Inflammatory macrophage treated with lipopolysaccharide for 1 hour (primary cell): ENCODE results near the gene UBAP1L.
A peak's percentile ranks its signal among the peaks of the same experiment; 100 is the strongest.
"Not testable (repeated sequence)": the region's sequence is repeated elsewhere in the genome, so short reads cannot be mapped to it uniquely, and the experiment has no call there.

ENCODE experiments used
- DNase-seq, 2 donors: peaks; one replicate each; pipeline ENCODE4 v3.0.0-alpha.2; 2020 to 2022

The UBAP1L gene

GRCh38 chr15:65082303-65082953 lies 32.6 kb downstream of the UBAP1L start:
- peak; percentile 18 to 56 for DNase-seq

GRCh38 chr15:65081758-65082157 lies 33.2 kb downstream of the UBAP1L start:
- peak; percentile 9 to 75 for DNase-seq

GRCh38 chr15:65081270-65081669 lies 33.7 kb downstream of the UBAP1L start:
- DNase-seq, result no peak

- DNase-seq, result no peak
These were observed 35.4 kb downstream of the UBAP1L start for GRCh38 chr15:65079580-65079979.

- peak; percentile 33 to 40 for DNase-seq
These were observed 37.0 kb downstream of the UBAP1L start for GRCh38 chr15:65077981-65078352.

- no peak for DNase-seq
These were observed 37.6 kb downstream of the UBAP1L start for GRCh38 chr15:65077291-65077980.

GRCh38 chr15:65076486-65077290 lies 38.3 kb downstream of the UBAP1L start, which contains the start of gene KBTBD13:
KBTBD13 (plus strand) TSS chr15:65076746; CDS start chr15:65076816, 70 bp downstream.
- DNase-seq, result no peak

- not testable (repeated sequence) for DNase-seq
These were observed 39.2 kb downstream of the UBAP1L start for GRCh38 chr15:65075607-65076395.

GRCh38 chr15:65074946-65075345 lies 40.1 kb downstream of the UBAP1L start:
- DNase-seq, result not testable (repeated sequence)

GRCh38 chr15:65072617-65073016 lies 42.4 kb downstream of the UBAP1L start:
- DNase-seq, result no peak

GRCh38 chr15:65072027-65072426 lies 43.0 kb downstream of the UBAP1L start:
- no peak for DNase-seq

GRCh38 chr15:65071381-65071811 lies 43.6 kb downstream of the UBAP1L start:
- DNase-seq, result no peak

GRCh38 chr15:65069779-65070546 lies 45.0 kb downstream of the UBAP1L start:
- DNase-seq, result no peak

- DNase-seq, result peak in 1 of 2 donors; percentile 42
These were observed 45.8 kb downstream of the UBAP1L start for GRCh38 chr15:65069179-65069578.

GRCh38 chr15:65068403-65068788 lies 46.6 kb downstream of the UBAP1L start:
- no peak for DNase-seq

- no peak for DNase-seq
These were observed 47.2 kb downstream of the UBAP1L start, which contains the start of gene RASL12 for GRCh38 chr15:65067645-65068402. RASL12 (minus strand) TSS chr15:65067991; CDS start chr15:65067835, 156 bp downstream.

GRCh38 chr15:65067317-65067644 lies 47.7 kb downstream of the UBAP1L start:
- no peak for DNase-seq

GRCh38 chr15:65066635-65067316 lies 48.2 kb downstream of the UBAP1L start:
- no peak for DNase-seq

GRCh38 chr15:65066001-65066634 lies 48.9 kb downstream of the UBAP1L start:
- DNase-seq, result no peak

GRCh38 chr15:65062726-65063125 lies 52.3 kb downstream of the UBAP1L start:
- DNase-seq, result no peak
